ENCODE results near the gene AIP. TPM values are rescaled to one million over a fixed set of nuclear protein-coding genes. Genes with fewer than 3 reads are reported as not detected.
"Not testable (repeated sequence)": the region's sequence is repeated elsewhere in the genome, so short reads cannot be mapped to it uniquely, and the experiment has no call there.

The AIP gene
- total RNA-seq, 2 experiments from 2014 or later = 115 to 117 TPM

GRCh38 chr11:67470337-67471002 is 12.4 kb upstream of the AIP start:
- Mint-ChIP-seq H3K4me1 (ENCODE audit: low read depth) (peaks cover 28% of the 10 kb centered on the region), H3K27me3 (no peaks in the 10 kb centered on the region), H3K4me3 (peak overlapping the region; percentile 86), H3K36me3 (ENCODE audit: low read depth) (no peaks in the 10 kb centered on the region), H3K27ac (peak overlapping the region; percentile 84), H3K9me3 (no peaks in the 10 kb centered on the region)
- Histone ChIP-seq H3K27ac (ENCODE audit: low read depth in 1 of 2, low read length in 2 of 2) (no peak overlapping the region), H3K27me3 (ENCODE audit: control insufficient read depth in 1 of 2, insufficient read depth in 2 of 2, low read length in 2 of 2) (no peaks in the 10 kb centered on the region), H3K4me3 (ENCODE audit: low read length) (no peak overlapping the region), H3K9me3 (ENCODE audit: control insufficient read depth in 1 of 2, insufficient read depth in 1 of 2, low read length in 2 of 2) (no peaks in the 10 kb centered on the region), H3K36me3 (ENCODE audit: insufficient read depth, low read length) (peaks cover 6% of the 10 kb centered on the region), H3K4me1 (ENCODE audit: insufficient read depth, low read length) (peaks cover 43% of the 10 kb centered on the region)
- TF ChIP-seq, protein P1, sequence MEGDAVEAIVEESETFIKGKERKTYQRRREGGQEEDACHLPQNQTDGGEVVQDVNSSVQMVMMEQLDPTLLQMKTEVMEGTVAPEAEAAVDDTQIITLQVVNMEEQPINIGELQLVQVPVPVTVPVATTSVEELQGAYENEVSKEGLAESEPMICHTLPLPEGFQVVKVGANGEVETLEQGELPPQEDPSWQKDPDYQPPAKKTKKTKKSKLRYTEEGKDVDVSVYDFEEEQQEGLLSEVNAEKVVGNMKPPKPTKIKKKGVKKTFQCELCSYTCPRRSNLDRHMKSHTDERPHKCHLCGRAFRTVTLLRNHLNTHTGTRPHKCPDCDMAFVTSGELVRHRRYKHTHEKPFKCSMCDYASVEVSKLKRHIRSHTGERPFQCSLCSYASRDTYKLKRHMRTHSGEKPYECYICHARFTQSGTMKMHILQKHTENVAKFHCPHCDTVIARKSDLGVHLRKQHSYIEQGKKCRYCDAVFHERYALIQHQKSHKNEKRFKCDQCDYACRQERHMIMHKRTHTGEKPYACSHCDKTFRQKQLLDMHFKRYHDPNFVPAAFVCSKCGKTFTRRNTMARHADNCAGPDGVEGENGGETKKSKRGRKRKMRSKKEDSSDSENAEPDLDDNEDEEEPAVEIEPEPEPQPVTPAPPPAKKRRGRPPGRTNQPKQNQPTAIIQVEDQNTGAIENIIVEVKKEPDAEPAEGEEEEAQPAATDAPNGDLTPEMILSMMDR (IDR thresholded peaks at IDR 0.05) = no peak
- intact Hi-C loops (cut with DNase I, micrococcal nuclease) = no loop called here
- DNase-seq (no peak), ATAC-seq (ENCODE audit: poor library complexity) (no peak)
- POLR2A ChIA-PET = interaction anchor here (2.7 to 8.5 kb wide), 4 partner anchors 14 to 69 kb away, joined by 24 to 131 read pairs (median 66); partner anchors contain the start of genes AIP, PPP1CA, PTPRCAP and TBC1D10C
- CTCF ChIA-PET = interaction anchor here (1.9 to 3.0 kb wide), 3 partner anchors 32 to 69 kb away, joined by 8 to 28 read pairs (median 11); partner anchors contain the start of genes PITPNM1 and PPP1CA

DNA sequence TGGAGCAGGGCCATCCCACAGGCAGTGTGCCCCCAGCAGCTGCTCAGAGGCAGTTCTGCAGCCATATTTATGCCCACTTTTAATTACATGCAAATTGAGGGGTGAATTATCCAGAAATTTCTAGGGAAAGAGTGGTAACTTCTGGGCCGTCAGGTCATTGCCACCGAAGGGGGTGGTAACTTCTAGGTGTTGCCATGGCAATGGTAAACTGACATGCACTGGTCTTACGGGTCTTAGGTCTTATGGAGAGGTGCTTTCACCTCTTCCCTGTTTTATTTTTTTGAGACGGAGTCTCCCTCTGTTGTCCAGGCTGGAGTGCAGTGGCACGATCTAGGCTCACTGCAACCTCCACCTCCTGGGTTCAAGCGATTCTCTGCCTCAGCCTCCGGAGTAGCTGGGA is 9.9 kb upstream of the AIP start:
- H3K27ac ChIP-seq (ENCODE audit: low read depth in 1 of 2, low read length in 2 of 2) = no peak overlapping the region

DNA sequence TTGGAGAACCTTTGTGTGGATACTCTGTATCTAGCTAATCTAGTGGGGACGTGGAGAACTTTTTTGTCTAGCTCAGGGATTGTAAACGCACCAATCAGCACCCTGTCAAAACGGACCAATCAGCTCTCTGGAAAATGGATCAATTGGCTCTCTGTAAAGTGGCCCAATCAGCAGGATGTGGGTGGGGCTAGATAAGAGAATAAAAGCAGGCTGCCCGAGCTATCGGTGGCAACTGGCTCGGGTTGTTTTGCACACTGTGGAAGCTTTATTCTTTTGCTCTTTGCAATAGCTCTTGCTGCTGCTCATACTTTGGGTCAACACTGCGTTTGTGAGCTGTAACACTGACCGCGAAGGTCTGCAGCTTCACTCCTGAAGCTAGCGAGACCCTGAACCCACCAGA is 6.1 kb upstream of the AIP start:
- H3K4me1 ChIP-seq (ENCODE audit: insufficient read depth, low read length); H3K36me3 Mint-ChIP-seq (ENCODE audit: low read depth); H3K9me3 Mint-ChIP-seq; H3K4me3 Mint-ChIP-seq; H3K27me3 ChIP-seq (ENCODE audit: control insufficient read depth in 1 of 2, insufficient read depth in 2 of 2, low read length in 2 of 2); H3K27me3 Mint-ChIP-seq; H3K4me3 ChIP-seq (ENCODE audit: low read length); ATAC-seq (ENCODE audit: poor library complexity); H3K4me1 Mint-ChIP-seq (ENCODE audit: low read depth); DNase-seq; H3K27ac ChIP-seq (ENCODE audit: low read depth in 1 of 2, low read length in 2 of 2); H3K36me3 ChIP-seq (ENCODE audit: insufficient read depth, low read length); intact Hi-C loops (cut with DNase I, micrococcal nuclease); H3K9me3 ChIP-seq (ENCODE audit: control insufficient read depth in 1 of 2, insufficient read depth in 1 of 2, low read length in 2 of 2); H3K27ac Mint-ChIP-seq: not testable (repeated sequence)
- POLR2A ChIA-PET = interaction anchor here (0.6 to 1.3 kb wide), 5 partner anchors 10 to 136 kb away, joined by 3 to 6 read pairs (median 3); partner anchors contain the start of genes POLD4 and PTPRCAP
- CTCF ChIA-PET = interaction anchor here (0.6 to 1.4 kb wide), 3 partner anchors 75 to 1048 kb away, joined by 3 read pairs; partner anchors contain the start of gene PPP1CA

More for the DNA sequence above, 9.9 kb upstream of the AIP start:
- H3K4me3 Mint-ChIP-seq = no peak overlapping the region
- no peak overlapping the region for H3K27ac Mint-ChIP-seq
- CTCF ChIA-PET = no interaction called here
- Histone ChIP-seq H3K4me1 (ENCODE audit: insufficient read depth, low read length) (peaks cover 19% of the 10 kb centered on the region), H3K9me3 (ENCODE audit: control insufficient read depth in 1 of 2, insufficient read depth in 1 of 2, low read length in 2 of 2) (no peaks in the 10 kb centered on the region), H3K27me3 (ENCODE audit: control insufficient read depth in 1 of 2, insufficient read depth in 2 of 2, low read length in 2 of 2) (no peaks in the 10 kb centered on the region), H3K4me3 (ENCODE audit: low read length) (no peak overlapping the region), H3K36me3 (ENCODE audit: insufficient read depth, low read length) (no peaks in the 10 kb centered on the region)
- peaks cover 11% of the 10 kb centered on the region for H3K4me1 Mint-ChIP-seq (ENCODE audit: low read depth)
- DNase-seq = no peak
- intact Hi-C loops (cut with DNase I, micrococcal nuclease) = no loop called here
- POLR2A ChIA-PET = no interaction called here
- no peaks in the 10 kb centered on the region for H3K27me3 Mint-ChIP-seq
- TF ChIP-seq, protein P1 (IDR thresholded peaks at IDR 0.05) = no peak
- ATAC-seq (ENCODE audit: poor library complexity) = no peak
- H3K36me3 Mint-ChIP-seq (ENCODE audit: low read depth) = no peaks in the 10 kb centered on the region
- no peaks in the 10 kb centered on the region for H3K9me3 Mint-ChIP-seq

DNA sequence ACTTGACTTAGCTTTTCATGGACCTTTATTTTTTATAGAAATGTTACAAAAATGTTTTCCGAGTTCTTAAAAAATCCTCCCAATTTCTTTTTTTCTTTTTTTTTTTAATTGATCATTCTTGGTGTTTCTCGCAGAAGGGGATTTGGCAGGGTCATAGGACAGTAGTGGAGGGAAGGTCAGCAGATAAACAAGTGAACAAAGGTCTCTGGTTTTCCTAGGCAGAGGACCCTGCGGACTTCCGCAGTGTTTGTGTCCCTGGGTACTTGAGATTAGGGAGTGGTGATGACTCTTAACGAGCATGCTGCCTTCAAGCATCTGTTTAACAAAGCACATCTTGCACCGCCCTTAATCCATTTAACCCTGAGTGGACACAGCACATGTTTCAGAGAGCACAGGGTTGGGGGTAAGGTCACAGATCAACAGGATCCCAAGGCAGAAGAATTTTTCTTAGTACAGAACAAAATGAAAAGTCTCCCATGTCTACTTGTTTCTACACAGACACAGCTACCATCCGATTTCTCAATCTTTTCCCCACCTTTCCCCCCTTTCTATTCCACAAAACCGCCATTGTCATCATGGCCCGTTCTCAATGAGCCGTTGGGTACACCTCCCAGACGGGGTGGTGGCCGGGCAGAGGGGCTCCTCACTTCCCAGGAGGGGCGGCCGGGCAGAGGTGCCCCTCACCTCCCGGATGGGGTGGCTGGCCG is 5.3 kb upstream of the AIP start:
- ChIA-PET CTCF (interaction anchor here (0.6 to 1.4 kb wide), 2 partner anchors 132 to 1049 kb away, joined by 3 read pairs; no protein-coding TSS in a partner anchor), POLR2A (interaction anchor here (0.6 to 1.3 kb wide), 3 partner anchors 9 to 136 kb away, joined by 3 to 4 read pairs (median 3); no protein-coding TSS in a partner anchor)
- H3K27ac Mint-ChIP-seq = not testable (repeated sequence)

More for the DNA sequence above, 5.3 kb upstream of the AIP start:
- H3K36me3 ChIP-seq (ENCODE audit: insufficient read depth, low read length); H3K36me3 Mint-ChIP-seq (ENCODE audit: low read depth); H3K4me1 ChIP-seq (ENCODE audit: insufficient read depth, low read length); H3K4me3 Mint-ChIP-seq; H3K4me3 ChIP-seq (ENCODE audit: low read length); ATAC-seq (ENCODE audit: poor library complexity); intact Hi-C loops (cut with DNase I, micrococcal nuclease); H3K27ac ChIP-seq (ENCODE audit: low read depth in 1 of 2, low read length in 2 of 2); H3K27me3 Mint-ChIP-seq; DNase-seq; H3K9me3 Mint-ChIP-seq; H3K27me3 ChIP-seq (ENCODE audit: control insufficient read depth in 1 of 2, insufficient read depth in 2 of 2, low read length in 2 of 2); H3K4me1 Mint-ChIP-seq (ENCODE audit: low read depth); H3K9me3 ChIP-seq (ENCODE audit: control insufficient read depth in 1 of 2, insufficient read depth in 1 of 2, low read length in 2 of 2): not testable (repeated sequence)
